Gastrocnemius medialis (tissue), 4 donors: ENCODE measurements around the gene RAD17. TPM values are rescaled to one million over a fixed set of nuclear protein-coding genes. Genes with fewer than 3 reads are reported as not detected.
"Not testable (repeated sequence)": the region's sequence is repeated elsewhere in the genome, so short reads cannot be mapped to it uniquely, and the experiment has no call there.

Experiments used
- ATAC-seq, 2 donors: fragments of 150-250 bp; one replicate each; pipeline ENCODE4 v1.9.1; 2016
- DNase-seq, 2 donors: peaks; one replicate each; pipeline ENCODE4 v3.0.0-alpha.2; 2019
- H3K27ac ChIP-seq, 4 donors: fragments of 200-600 bp; sonication (generic); 1 replicate in 1 of 4; 2 replicates in 3 of 4; pipeline ENCODE4 v1.5.1; 2016 to 2018; ENCODE audit warnings: mild to moderate bottlenecking in 2 of 4, moderate library complexity in 1 of 4
- H3K27me3 ChIP-seq, 3 donors: fragments of 200-600 bp; sonication (generic) in 2 of 3; 1 replicate in 1 of 3; 2 replicates in 2 of 3; pipeline versions ENCODE4 v1.5.1 to v1.6.0; 2016 to 2019; ENCODE audit warnings: mild to moderate bottlenecking in 1 of 3, moderate library complexity in 1 of 3
- H3K36me3 ChIP-seq, 2 donors: fragments of 200-600 bp; sonication (generic) in 1 of 2; one replicate each; pipeline ENCODE4 v1.5.1; 2017 to 2018
- H3K4me1 ChIP-seq, 2 donors: fragments of 200-600 bp; sonication (generic) in 1 of 2; one replicate each; pipeline ENCODE4 v1.5.1; 2016 to 2017; ENCODE audit warnings: mild to moderate bottlenecking in 2 of 2
- H3K4me3 ChIP-seq, 4 donors: fragments of 200-600 bp; sonication (generic) in 3 of 4; 1 replicate in 1 of 4; 2 replicates in 3 of 4; pipeline ENCODE4 v1.5.1; 2016 to 2019; ENCODE audit warnings: mild to moderate bottlenecking in 2 of 4
- H3K9me3 ChIP-seq, 3 donors: fragments of 200-600 bp; sonication (generic) in 2 of 3; 1 replicate in 1 of 3; 2 replicates in 2 of 3; pipeline ENCODE4 v1.5.1; 2016 to 2019
- CTCF ChIP-seq, 5 experiments: fragments of 450-650 bp in 3 of 5; fragments of 200-600 bp in 2 of 5; sonication (generic) in 2 of 5; IDR thresholded peaks in 4 of 5; conservative IDR thresholded peaks in 1 of 5; 1 replicate in 4 of 5; 2 replicates in 1 of 5; pipeline ENCODE4 v1.5.1; 2016 to 2019; ENCODE audit warnings: antibody characterized with exemption in 5 of 5, mild to moderate bottlenecking in 3 of 5, moderate library complexity in 3 of 5
- POLR2A ChIP-seq, 2 donors: fragments of 450-650 bp; IDR thresholded peaks; one replicate each; pipeline ENCODE4 v1.6.1; 2017; ENCODE audit warnings: antibody characterized with exemption in 2 of 2, mild to moderate bottlenecking in 2 of 2, moderate library complexity in 2 of 2
- in situ Hi-C, 4 donors: fragments of 200-750 bp; cut with MboI; loops; one replicate each; pipeline versions ENCODE4 v1.15.0 to v1.8.0; 2017; ENCODE audit warnings: low sequenced_read_pairs in 4 of 4
- intact Hi-C: fragments of 100-400 bp; cut with DNase I; formaldehyde crosslinking; loops from one replicate; pipeline ENCODE4 v1.15.1; 2023; ENCODE audit warnings: low total_unique reads
- total RNA-seq, 4 donors: library from RNA; depleted of rRNA; stranded (reverse); fragments of >200 nt; gene quantifications; one replicate each; pipeline versions ENCODE4 v1.1.0 to v1.2.3, GENCODE V29; 2016

The RAD17 gene
- total RNA-seq, 4 donors from 2014 or later, result 7.3 to 18.3 (median 11.9) TPM

GRCh38 chr5:69444127-69444754 lies 74.6 kb downstream of the RAD17 start:
- no peaks in the 10 kb centered on the region for H3K4me1 ChIP-seq
- ATAC-seq, result no peak
- H3K9me3 ChIP-seq, result no peaks in the 10 kb centered on the region
- no peak overlapping the region for H3K27ac ChIP-seq
- intact Hi-C loops (no loop called here), in situ Hi-C loops (no loop called here)
- no peaks in the 10 kb centered on the region for H3K27me3 ChIP-seq
- DNase-seq, result no peak
- H3K36me3 ChIP-seq, result no peaks in the 10 kb centered on the region
- TF ChIP-seq POLR2A (IDR thresholded peaks at IDR 0.05), result no peak
- TF ChIP-seq CTCF (IDR thresholded peaks at IDR 0.05 in 4 of 5, conservative IDR thresholded peaks at IDR 0.05 in 1 of 5), result no peak
- no peak overlapping the region for H3K4me3 ChIP-seq

- intact Hi-C loops, result no loop called here
- Histone ChIP-seq H3K27me3 (no peaks in the 10 kb centered on the region), H3K4me1 (no peaks in the 10 kb centered on the region), H3K36me3 (no peaks in the 10 kb centered on the region), H3K9me3 (no peaks in the 10 kb centered on the region), H3K27ac (no peak overlapping the region), H3K4me3 (no peak overlapping the region)
- TF ChIP-seq CTCF (IDR thresholded peaks at IDR 0.05 in 4 of 5, conservative IDR thresholded peaks at IDR 0.05 in 1 of 5) (no peak), POLR2A (IDR thresholded peaks at IDR 0.05) (no peak)
- ATAC-seq (no peak), DNase-seq (no peak)
- in situ Hi-C loops, result no loop called here
Observed at GRCh38 chr5:69449511-69449910, 79.9 kb downstream of the RAD17 start.

GRCh38 chr5:69450116-69450515 lies 80.5 kb downstream of the RAD17 start:
- DNase-seq (no peak), ATAC-seq (no peak)
- Histone ChIP-seq H3K4me1 (no peaks in the 10 kb centered on the region), H3K36me3 (no peaks in the 10 kb centered on the region), H3K27me3 (no peaks in the 10 kb centered on the region), H3K9me3 (no peaks in the 10 kb centered on the region), H3K4me3 (no peak overlapping the region), H3K27ac (no peak overlapping the region)
- in situ Hi-C loops (no loop called here), intact Hi-C loops (no loop called here)
- TF ChIP-seq POLR2A (IDR thresholded peaks at IDR 0.05) (no peak), CTCF (IDR thresholded peaks at IDR 0.05 in 4 of 5, conservative IDR thresholded peaks at IDR 0.05 in 1 of 5) (no peak)

- H3K9me3 ChIP-seq, H3K4me3 ChIP-seq, intact Hi-C loops, H3K36me3 ChIP-seq, H3K27me3 ChIP-seq, ATAC-seq, H3K27ac ChIP-seq, H3K4me1 ChIP-seq, DNase-seq, in situ Hi-C loops: not testable (repeated sequence)
Observed at GRCh38 chr5:69450527-69450926, 80.9 kb downstream of the RAD17 start.

- no peak for DNase-seq
- TF ChIP-seq CTCF (IDR thresholded peaks at IDR 0.05 in 4 of 5, conservative IDR thresholded peaks at IDR 0.05 in 1 of 5) (no peak), POLR2A (IDR thresholded peaks at IDR 0.05) (no peak)
- H3K9me3 ChIP-seq, result no peaks in the 10 kb centered on the region
- ATAC-seq, result no peak
- no peak overlapping the region for H3K4me3 ChIP-seq
- no peaks in the 10 kb centered on the region for H3K36me3 ChIP-seq
- H3K27ac ChIP-seq, result no peak overlapping the region
- H3K27me3 ChIP-seq, result no peaks in the 10 kb centered on the region
- no peaks in the 10 kb centered on the region for H3K4me1 ChIP-seq
- intact Hi-C loops, result no loop called here
- in situ Hi-C loops, result no loop called here
Observed at GRCh38 chr5:69451941-69452647, 82.5 kb downstream of the RAD17 start.

GRCh38 chr5:69453487-69453886 lies 83.9 kb downstream of the RAD17 start:
- in situ Hi-C loops, H3K27ac ChIP-seq, DNase-seq, ATAC-seq, H3K4me1 ChIP-seq, H3K36me3 ChIP-seq, intact Hi-C loops, H3K9me3 ChIP-seq, H3K27me3 ChIP-seq, H3K4me3 ChIP-seq: not testable (repeated sequence)
